Central memory CD8-positive, alpha-beta T cell (primary cell): ENCODE results near the gene PPM1E.

Experiments
- ATAC-seq: fragments of 150-1000 bp; cut with Tn5 transposase; replicated peaks from 2 replicates; pipeline ENCODE4 v1.10.0; 2022; ENCODE audit warnings: mild to moderate bottlenecking, moderate FRiP score, moderate number of reproducible peaks; ENCODE audit not compliant: poor library complexity, severe bottlenecking; ENCODE audit errors: extremely low read depth
- DNase-seq, 2 donors: peaks; one replicate each; pipeline ENCODE4 v3.0.0; 2021; ENCODE audit warnings: low spot score in 2 of 2
- H3K27ac Mint-ChIP-seq: one replicate; pipeline ENCODE4 v1.8.0; 2022; ENCODE audit warnings: low read depth, mild to moderate bottlenecking, moderate library complexity, mixed read lengths
- H3K27me3 Mint-ChIP-seq: one replicate; pipeline ENCODE4 v1.8.0; 2022; ENCODE audit warnings: mixed read lengths
- H3K36me3 Mint-ChIP-seq: one replicate; pipeline ENCODE4 v1.8.0; 2022; ENCODE audit warnings: mild to moderate bottlenecking, moderate library complexity, mixed read lengths; ENCODE audit not compliant: insufficient read depth
- H3K4me1 Mint-ChIP-seq: one replicate; pipeline ENCODE4 v1.8.0; 2022; ENCODE audit warnings: mixed read lengths
- H3K4me3 Mint-ChIP-seq: one replicate; pipeline ENCODE4 v1.8.0; 2022; ENCODE audit warnings: mild to moderate bottlenecking, moderate library complexity, mixed read lengths
- H3K9me3 Mint-ChIP-seq: one replicate; pipeline ENCODE4 v1.8.0; 2022; ENCODE audit warnings: mixed read lengths

The PPM1E gene

GRCh38 chr17:59010026-59010425, 254.4 kb downstream of the PPM1E start:
- DNase-seq = no peak
- Mint-ChIP-seq H3K9me3 (no peaks in the 10 kb centered on the region), H3K4me3 (no peak overlapping the region), H3K27me3 (no peaks in the 10 kb centered on the region), H3K27ac (no peak overlapping the region), H3K4me1 (no peaks in the 10 kb centered on the region), H3K36me3 (peaks cover 28% of the 10 kb centered on the region)
- no peak for ATAC-seq

DNA sequence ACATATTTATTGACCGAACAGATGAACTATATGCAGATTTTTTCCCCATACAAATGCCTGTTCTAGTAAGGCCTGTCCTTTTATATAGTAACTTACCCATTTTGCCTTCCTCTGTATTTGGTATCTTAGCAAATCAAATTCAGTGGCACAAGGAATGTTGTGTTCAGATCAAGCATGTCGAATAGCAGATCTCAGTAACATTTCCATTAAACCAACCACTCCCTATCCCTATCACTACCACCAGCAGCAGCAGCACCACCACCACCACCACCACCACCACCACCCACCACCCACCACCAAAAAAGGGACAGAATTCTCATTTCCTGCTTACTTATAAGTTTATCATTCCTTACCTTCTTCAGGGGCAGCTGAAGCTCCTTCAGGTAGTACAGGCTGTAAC, 256.3 kb downstream of the PPM1E start:
- Mint-ChIP-seq H3K9me3 (no peaks in the 10 kb centered on the region), H3K4me1 (no peaks in the 10 kb centered on the region), H3K27me3 (no peaks in the 10 kb centered on the region), H3K4me3 (no peak overlapping the region), H3K27ac (no peak overlapping the region), H3K36me3 (peaks cover 36% of the 10 kb centered on the region)
- DNase-seq = no peak
- no peak for ATAC-seq

DNA sequence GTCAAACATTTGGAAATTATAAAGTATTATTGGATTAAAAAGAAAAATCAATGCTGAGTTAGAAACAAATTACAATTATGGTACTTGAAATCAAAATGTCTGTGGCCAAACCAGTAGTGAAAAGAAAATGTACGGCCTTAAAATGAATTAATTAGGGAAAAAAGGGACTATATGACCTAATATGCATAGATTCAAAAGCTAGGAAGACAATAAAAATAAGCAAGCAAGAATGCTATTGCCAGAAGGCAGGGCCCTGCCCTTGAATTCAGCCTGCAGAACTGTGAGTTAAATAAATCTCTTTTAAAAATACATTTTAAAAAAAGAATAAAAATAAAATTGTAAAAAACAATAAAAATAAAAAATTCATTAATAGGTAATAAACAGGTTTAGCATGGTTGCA, 262.4 kb downstream of the PPM1E start:
- no peaks in the 10 kb centered on the region for H3K4me1 Mint-ChIP-seq
- DNase-seq (no peak), ATAC-seq (no peak)
- H3K9me3 Mint-ChIP-seq = no peaks in the 10 kb centered on the region
- H3K27ac Mint-ChIP-seq = no peak overlapping the region
- H3K27me3 Mint-ChIP-seq = no peaks in the 10 kb centered on the region
- no peak overlapping the region for H3K4me3 Mint-ChIP-seq
- peaks cover 31% of the 10 kb centered on the region for H3K36me3 Mint-ChIP-seq

DNA sequence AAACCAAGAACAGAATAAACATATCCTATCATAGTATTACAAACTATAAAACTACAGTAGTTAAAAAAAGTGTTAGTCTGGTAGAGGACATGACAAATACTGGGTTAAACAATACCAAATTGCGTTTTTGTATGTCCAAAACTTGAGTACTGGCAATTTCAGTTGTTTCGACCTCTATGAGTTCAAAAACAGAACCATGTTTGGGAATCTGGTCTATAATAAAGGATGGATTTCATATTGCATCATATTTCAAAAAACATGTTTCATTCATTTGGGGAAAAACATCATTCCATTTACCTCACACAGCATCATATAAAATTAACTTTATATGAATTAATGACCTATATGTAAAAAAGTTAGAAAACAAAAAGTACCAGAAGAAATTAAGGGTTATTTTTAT, 269.3 kb downstream of the PPM1E start:
- no peak for DNase-seq
- Mint-ChIP-seq H3K27ac (no peak overlapping the region), H3K9me3 (no peaks in the 10 kb centered on the region), H3K4me1 (no peaks in the 10 kb centered on the region), H3K36me3 (peaks cover 20% of the 10 kb centered on the region), H3K4me3 (no peak overlapping the region), H3K27me3 (no peaks in the 10 kb centered on the region)
- ATAC-seq = no peak

- H3K36me3 Mint-ChIP-seq = peaks cover 23% of the 10 kb centered on the region
- no peak for DNase-seq
- H3K27ac Mint-ChIP-seq = peak overlapping the region; percentile 18
These were observed 270.7 kb downstream of the PPM1E start for GRCh38 chr17:59026176-59026939.

DNA sequence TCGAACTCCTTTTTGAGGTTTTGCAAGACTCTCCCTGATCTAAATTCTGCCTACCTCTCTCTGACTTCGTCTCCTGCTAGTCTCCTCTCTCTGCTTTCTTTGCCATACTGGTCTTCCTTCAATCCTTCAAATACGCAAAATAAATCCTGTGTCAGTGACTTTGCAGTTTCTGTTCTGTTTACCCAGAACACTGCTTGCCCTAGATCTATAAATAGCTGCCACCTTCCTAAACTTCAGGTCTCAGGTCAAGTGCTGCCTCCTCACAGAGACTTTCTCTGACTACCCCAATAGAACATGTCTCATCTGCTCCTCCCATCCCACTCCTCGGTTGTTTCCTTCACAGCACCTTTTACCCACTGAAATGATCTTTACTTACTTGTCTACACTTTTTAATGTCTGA, 272.1 kb downstream of the PPM1E start:
- Mint-ChIP-seq H3K27me3 (no peaks in the 10 kb centered on the region), H3K36me3 (peaks cover 24% of the 10 kb centered on the region), H3K4me1 (no peaks in the 10 kb centered on the region), H3K27ac (peak overlapping the region; percentile 18), H3K9me3 (no peaks in the 10 kb centered on the region), H3K4me3 (no peak overlapping the region)
- ATAC-seq (no peak), DNase-seq (no peak)

More at GRCh38 chr17:59026176-59026939, 270.7 kb downstream of the PPM1E start:
- no peaks in the 10 kb centered on the region for H3K9me3 Mint-ChIP-seq
- no peaks in the 10 kb centered on the region for H3K27me3 Mint-ChIP-seq
- no peak for ATAC-seq
- H3K4me3 Mint-ChIP-seq = no peak overlapping the region
- H3K4me1 Mint-ChIP-seq = no peaks in the 10 kb centered on the region

GRCh38 chr17:59028328-59028727, 272.7 kb downstream of the PPM1E start:
- no peaks in the 10 kb centered on the region for H3K27me3 Mint-ChIP-seq
- ATAC-seq = no peak
- no peaks in the 10 kb centered on the region for H3K4me1 Mint-ChIP-seq
- H3K27ac Mint-ChIP-seq = no peak overlapping the region
- H3K4me3 Mint-ChIP-seq = no peak overlapping the region
- H3K9me3 Mint-ChIP-seq = no peaks in the 10 kb centered on the region
- H3K36me3 Mint-ChIP-seq = peaks cover 26% of the 10 kb centered on the region
- DNase-seq = no peak

DNA sequence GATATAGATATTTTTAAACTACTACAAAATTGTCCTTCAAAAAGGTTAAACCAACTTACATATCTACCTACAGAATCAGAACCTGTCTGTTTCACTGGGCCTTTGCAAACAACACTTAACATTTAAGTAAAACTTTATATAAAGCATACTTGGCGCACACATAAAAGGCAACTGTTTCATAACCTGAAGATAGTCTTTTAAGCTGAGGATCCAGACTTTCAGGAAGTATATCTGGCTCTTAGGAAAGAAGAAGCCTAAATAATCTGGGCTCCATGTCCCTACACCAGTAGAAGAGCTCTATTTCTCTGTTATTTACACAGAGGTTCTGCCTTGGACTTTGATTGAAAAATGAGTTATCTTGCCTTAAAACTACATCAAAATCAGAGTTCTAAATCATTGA, 275.2 kb downstream of the PPM1E start:
- no peak for ATAC-seq
- no peak for DNase-seq
- Mint-ChIP-seq H3K27me3 (no peaks in the 10 kb centered on the region), H3K27ac (no peak overlapping the region), H3K36me3 (peaks cover 31% of the 10 kb centered on the region), H3K4me1 (no peaks in the 10 kb centered on the region), H3K4me3 (no peak overlapping the region), H3K9me3 (no peaks in the 10 kb centered on the region)
